GM03348 (cell line): ENCODE data around the gene ERCC1.

Experiments
- DNase-seq: peaks from one replicate; pipeline ENCODE4 v3.0.0; 2012; ENCODE audit warnings: low spot score

Gene ERCC1

GRCh38 chr19:45405435-45406225 is 18.1 kb downstream of the ERCC1 start:
- DNase-seq = peak; percentile 93

GRCh38 chr19:45404557-45405434 is 18.9 kb downstream of the ERCC1 start, which contains the start of gene PPP1R13L:
PPP1R13L (minus strand) TSS chr19:45405069; CDS start chr19:45398318, 6,751 bp downstream.
- peak; percentile 87 for DNase-seq

- peak; percentile 74 for DNase-seq
Observed at GRCh38 chr19:45403781-45404556, 19.7 kb downstream of the ERCC1 start.

GRCh38 chr19:45403272-45403671 is 20.4 kb downstream of the ERCC1 start:
- DNase-seq = peak; percentile 53

GRCh38 chr19:45402298-45403061 is 21.2 kb downstream of the ERCC1 start:
- DNase-seq = peak; percentile 75

- DNase-seq = no peak
Observed at GRCh38 chr19:45401815-45402214, 21.9 kb downstream of the ERCC1 start.

- DNase-seq = no peak
Observed at GRCh38 chr19:45400192-45400591, 23.5 kb downstream of the ERCC1 start.

GRCh38 chr19:45395821-45396617 is 27.7 kb downstream of the ERCC1 start:
- no peak for DNase-seq

GRCh38 chr19:45391871-45392665 is 31.6 kb downstream of the ERCC1 start:
- no peak for DNase-seq

- DNase-seq = no peak
Observed at GRCh38 chr19:45391346-45391745, 32.4 kb downstream of the ERCC1 start.

GRCh38 chr19:45385392-45386221 is 38.1 kb downstream of the ERCC1 start:
- DNase-seq = no peak

- DNase-seq = no peak
Observed at GRCh38 chr19:45382426-45382825, 41.3 kb downstream of the ERCC1 start.

- no peak for DNase-seq
Observed at GRCh38 chr19:45380107-45380506, 43.6 kb downstream of the ERCC1 start.

GRCh38 chr19:45376045-45376724 is 47.5 kb downstream of the ERCC1 start:
- peak; percentile 91 for DNase-seq

GRCh38 chr19:45370410-45371204 is 53.1 kb downstream of the ERCC1 start, which contains the start of gene ERCC2:
ERCC2 (minus strand) TSS chr19:45370573; CDS start chr19:45370540, 33 bp downstream.
- DNase-seq = peak; percentile 100

GRCh38 chr19:45368737-45369340 is 54.9 kb downstream of the ERCC1 start:
- no peak for DNase-seq

GRCh38 chr19:45368127-45368526 is 55.6 kb downstream of the ERCC1 start:
- DNase-seq = no peak
